ENCODE measurements around the gene LRRC41. TPM values are rescaled to one million over a fixed set of nuclear protein-coding genes. Genes with fewer than 3 reads are reported as not detected.

Gene LRRC41
- total RNA-seq, 4 donors from 2014 or later = 43.4 to 64.3 (median 60.5) TPM

GRCh38 chr1:46289976-46290375 is 13.4 kb downstream of the LRRC41 start:
- intact Hi-C loops (cut with DNase I; ENCODE audit: low total_unique reads) = loop anchor here (5.0 kb wide), 1 partner anchor 442 kb away; no protein-coding TSS in a partner anchor
- Histone ChIP-seq H3K4me3 (no peak overlapping the region), H3K36me3 (peaks cover 0 to 24% (median 5%) of the 10 kb centered on the region in 4 donors), H3K27me3 (no peaks in the 10 kb centered on the region), H3K4me1 (no peaks in the 10 kb centered on the region), H3K27ac (no peak overlapping the region), H3K9me3 (no peaks in the 10 kb centered on the region)
- in situ Hi-C loops (cut with MboI; ENCODE audit: low pct_ligation_motif_present in 1 of 4, low pct_unique_long_range_greater_than_20kb in 1 of 4, low sequenced_read_pairs in 3 of 4) = no loop called here
- 99 to 100% methylated on average over 2 to 4 of the region's 4 CpGs for WGBS, 2 donors (ENCODE audit: low coverage in 1 of 2)
- no peak for TF ChIP-seq POLR2AphosphoS5 (IDR thresholded peaks at IDR 0.05)
- TF ChIP-seq, protein P1, sequence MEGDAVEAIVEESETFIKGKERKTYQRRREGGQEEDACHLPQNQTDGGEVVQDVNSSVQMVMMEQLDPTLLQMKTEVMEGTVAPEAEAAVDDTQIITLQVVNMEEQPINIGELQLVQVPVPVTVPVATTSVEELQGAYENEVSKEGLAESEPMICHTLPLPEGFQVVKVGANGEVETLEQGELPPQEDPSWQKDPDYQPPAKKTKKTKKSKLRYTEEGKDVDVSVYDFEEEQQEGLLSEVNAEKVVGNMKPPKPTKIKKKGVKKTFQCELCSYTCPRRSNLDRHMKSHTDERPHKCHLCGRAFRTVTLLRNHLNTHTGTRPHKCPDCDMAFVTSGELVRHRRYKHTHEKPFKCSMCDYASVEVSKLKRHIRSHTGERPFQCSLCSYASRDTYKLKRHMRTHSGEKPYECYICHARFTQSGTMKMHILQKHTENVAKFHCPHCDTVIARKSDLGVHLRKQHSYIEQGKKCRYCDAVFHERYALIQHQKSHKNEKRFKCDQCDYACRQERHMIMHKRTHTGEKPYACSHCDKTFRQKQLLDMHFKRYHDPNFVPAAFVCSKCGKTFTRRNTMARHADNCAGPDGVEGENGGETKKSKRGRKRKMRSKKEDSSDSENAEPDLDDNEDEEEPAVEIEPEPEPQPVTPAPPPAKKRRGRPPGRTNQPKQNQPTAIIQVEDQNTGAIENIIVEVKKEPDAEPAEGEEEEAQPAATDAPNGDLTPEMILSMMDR (IDR thresholded peaks at IDR 0.05) = no peak
- TF ChIP-seq EP300 (IDR thresholded peaks at IDR 0.05; ENCODE audit: low read depth) = no peak
- TF ChIP-seq POLR2A (IDR thresholded peaks at IDR 0.05) = no peak
- DNase-seq = no peak

- H3K27ac ChIP-seq = no peak overlapping the region
- H3K36me3 ChIP-seq = peaks cover 0 to 19% (median 4%) of the 10 kb centered on the region in 4 donors
- intact Hi-C loops (cut with DNase I; ENCODE audit: low total_unique reads) = loop anchor here (5.0 kb wide), 1 partner anchor 443 kb away; no protein-coding TSS in a partner anchor
- DNase-seq = no peak
- in situ Hi-C loops (cut with MboI; ENCODE audit: low pct_ligation_motif_present in 1 of 4, low pct_unique_long_range_greater_than_20kb in 1 of 4, low sequenced_read_pairs in 3 of 4) = no loop called here
- H3K4me3 ChIP-seq = no peak overlapping the region
- TF ChIP-seq EP300 (IDR thresholded peaks at IDR 0.05; ENCODE audit: low read depth) (no peak), POLR2AphosphoS5 (IDR thresholded peaks at IDR 0.05) (no peak), POLR2A (IDR thresholded peaks at IDR 0.05) (no peak)
- TF ChIP-seq, protein P1 (IDR thresholded peaks at IDR 0.05) = no peak
- H3K4me1 ChIP-seq = no peaks in the 10 kb centered on the region
- no peaks in the 10 kb centered on the region for H3K27me3 ChIP-seq
- 94 to 97% methylated on average over 3 to 5 of the region's 5 CpGs for WGBS, 2 donors (ENCODE audit: low coverage in 1 of 2)
- H3K9me3 ChIP-seq = no peaks in the 10 kb centered on the region
These were observed 14.3 kb downstream of the LRRC41 start for GRCh38 chr1:46289134-46289494.

GRCh38 chr1:46288485-46289133 is 14.8 kb downstream of the LRRC41 start:
- no peaks in the 10 kb centered on the region for H3K27me3 ChIP-seq
- no peak overlapping the region for H3K4me3 ChIP-seq
- no peak overlapping the region for H3K27ac ChIP-seq
- 89% methylated on average over 1 of the region's 1 CpG; no CpG with 5 or more reads in 1 of the 2 donors for WGBS, 2 donors (ENCODE audit: low coverage in 1 of 2)
- H3K36me3 ChIP-seq = peaks cover 0 to 16% (median 3%) of the 10 kb centered on the region in 4 donors
- no peak for DNase-seq
- H3K9me3 ChIP-seq = no peaks in the 10 kb centered on the region
- H3K4me1 ChIP-seq = no peaks in the 10 kb centered on the region
- in situ Hi-C loops (cut with MboI; ENCODE audit: low pct_ligation_motif_present in 1 of 4, low pct_unique_long_range_greater_than_20kb in 1 of 4, low sequenced_read_pairs in 3 of 4) = no loop called here
- TF ChIP-seq, protein P1 (IDR thresholded peaks at IDR 0.05) = no peak
- intact Hi-C loops (cut with DNase I; ENCODE audit: low total_unique reads) = loop anchor here (5.0 kb wide), 1 partner anchor 444 kb away; no protein-coding TSS in a partner anchor

DNA sequence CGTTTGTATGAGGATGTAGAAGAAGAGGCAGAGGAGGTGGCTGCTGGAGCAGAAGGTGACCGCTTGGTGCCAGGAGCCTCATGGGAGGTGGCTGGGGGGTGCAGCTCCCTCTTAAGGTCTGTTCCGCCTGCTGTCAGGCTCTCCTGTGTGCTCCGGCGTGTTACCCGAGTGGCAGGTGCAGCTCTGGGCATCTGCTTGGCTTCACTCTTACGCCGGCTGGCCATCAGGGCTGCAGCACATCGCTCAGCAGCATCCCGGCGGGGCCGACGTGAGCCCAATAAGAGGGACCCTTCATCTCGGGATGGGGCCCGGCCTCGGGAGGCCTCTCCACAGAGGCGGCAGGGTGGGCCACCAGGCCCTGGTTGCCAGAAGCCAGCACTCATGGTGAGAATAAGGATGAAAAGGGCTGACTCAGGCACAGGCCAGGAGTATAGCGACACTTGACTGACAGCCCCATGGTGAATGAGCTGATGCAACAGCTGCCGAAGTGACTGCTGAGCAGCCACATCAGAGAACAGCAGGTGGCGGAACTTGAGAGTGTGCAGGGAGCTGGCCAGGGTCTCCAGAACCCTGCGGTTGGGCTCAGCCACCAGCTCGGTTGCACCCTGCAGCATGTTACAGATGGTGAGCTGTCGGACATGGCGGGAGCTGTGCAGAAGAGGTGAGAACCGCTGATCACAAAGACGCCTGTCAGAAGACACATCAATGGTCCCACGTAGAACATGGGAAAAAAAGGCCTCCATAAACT is 17.5 kb downstream of the LRRC41 start:
- Histone ChIP-seq H3K27ac (no peak overlapping the region), H3K27me3 (no peaks in the 10 kb centered on the region), H3K4me3 (no peak overlapping the region), H3K9me3 (no peaks in the 10 kb centered on the region), H3K36me3 (peaks cover 0 to 18% (median 3%) of the 10 kb centered on the region in 4 donors), H3K4me1 (no peaks in the 10 kb centered on the region)
- intact Hi-C loops (cut with DNase I; ENCODE audit: low total_unique reads) (loop anchor here (5.0 kb wide), 1 partner anchor 446 kb away; no protein-coding TSS in a partner anchor), in situ Hi-C loops (cut with MboI; ENCODE audit: low pct_ligation_motif_present in 1 of 4, low pct_unique_long_range_greater_than_20kb in 1 of 4, low sequenced_read_pairs in 3 of 4) (no loop called here)
- DNase-seq = no peak
- TF ChIP-seq, protein P1 (IDR thresholded peaks at IDR 0.05) = no peak
- TF ChIP-seq POLR2A (IDR thresholded peaks at IDR 0.05) (no peak), POLR2AphosphoS5 (IDR thresholded peaks at IDR 0.05) (no peak), EP300 (IDR thresholded peaks at IDR 0.05; ENCODE audit: low read depth) (no peak)
- WGBS, 2 donors (ENCODE audit: low coverage in 1 of 2) = 88% methylated on average over 27 of the region's 27 CpGs; no CpG with 5 or more reads in 1 of the 2 donors

Data from transverse colon (tissue), 4 donors.